SH-SY5Y (cell line): ENCODE results near the gene BLOC1S3.

Experiments used
- GATA2 ChIP-seq: IDR thresholded peaks from 2 replicates; pipeline ENCODE4 v1.6.1; 2011; ENCODE audit warnings: mild to moderate bottlenecking, low read depth, low read length
- GATA3 ChIP-seq: IDR thresholded peaks from 2 replicates; pipeline ENCODE4 v1.6.1; 2011; ENCODE audit warnings: low read depth, mild to moderate bottlenecking, low read length, moderate library complexity

DNA sequence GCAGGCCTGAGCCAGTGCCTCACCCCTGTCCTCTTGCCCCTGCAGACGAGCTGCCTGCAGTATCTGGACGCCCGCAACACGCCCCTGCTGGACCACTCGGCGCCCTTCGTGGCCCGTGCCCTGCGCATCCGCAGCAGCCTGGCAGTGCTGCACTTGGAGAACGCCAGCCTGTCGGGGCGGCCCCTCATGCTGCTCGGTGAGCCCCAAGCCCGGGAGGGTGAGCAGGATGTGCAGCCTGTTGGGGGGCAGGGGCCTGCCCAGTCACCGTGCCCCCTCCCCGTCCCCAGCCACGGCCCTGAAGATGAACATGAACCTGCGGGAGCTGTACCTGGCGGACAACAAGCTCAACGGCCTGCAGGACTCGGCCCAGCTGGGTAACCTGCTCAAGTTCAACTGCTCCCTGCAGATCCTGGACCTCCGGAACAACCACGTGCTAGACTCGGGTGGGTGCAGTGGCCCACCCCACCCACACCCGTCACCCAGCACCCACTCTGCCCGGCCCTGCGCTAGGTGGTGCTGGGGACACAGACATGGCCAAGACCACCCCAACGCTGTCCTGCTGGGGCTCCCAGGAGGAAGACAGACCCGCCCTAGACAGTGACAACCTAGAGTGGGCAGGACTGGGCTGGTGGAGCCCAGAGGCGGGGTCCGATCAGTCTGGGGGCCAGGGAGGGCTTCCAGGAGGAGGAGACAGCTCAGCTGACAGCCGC is 36.4 kb upstream of the BLOC1S3 start:
- no peak for TF ChIP-seq GATA2
- TF ChIP-seq GATA3, result no peak
